ENCODE measurements around the gene PITPNC1. TPM values are rescaled to one million over a fixed set of nuclear protein-coding genes. Genes with fewer than 3 reads are reported as not detected.
A peak's percentile ranks its signal among the peaks of the same experiment; 100 is the strongest.
"Not testable (repeated sequence)": the region's sequence is repeated elsewhere in the genome, so short reads cannot be mapped to it uniquely, and the experiment has no call there.

The PITPNC1 gene
- total RNA-seq, 1 donor from 2014 or later = 12.4 TPM

DNA sequence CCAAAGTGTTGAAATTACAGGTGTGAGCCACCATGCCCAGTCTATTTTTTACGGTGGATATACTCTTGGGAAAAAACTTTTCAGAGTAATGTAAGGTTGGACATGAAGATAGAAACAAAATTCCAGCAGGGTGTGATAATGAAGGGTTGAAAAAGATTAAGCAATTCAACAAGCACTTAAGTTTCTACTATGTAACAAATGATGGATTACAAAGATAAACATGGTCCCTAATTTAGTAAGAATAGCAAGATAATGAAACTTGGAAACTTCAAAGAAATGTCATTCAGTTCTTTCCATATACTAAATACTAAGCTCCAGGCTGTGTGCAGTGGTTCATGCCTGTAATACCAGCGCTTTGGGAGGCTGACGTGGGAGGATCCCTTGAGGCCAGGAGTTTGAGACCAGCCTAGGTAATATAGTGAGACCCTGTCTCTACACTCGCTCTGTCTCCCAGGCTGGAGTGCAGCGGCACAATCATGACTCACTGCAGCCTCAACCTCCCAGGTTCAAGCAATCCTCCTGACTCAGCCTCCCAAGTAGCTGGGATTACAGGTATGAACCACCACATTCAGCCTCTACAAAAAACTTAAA lies 41.7 kb upstream of the PITPNC1 start:
- H3K9ac ChIP-seq (ENCODE audit: low read length) = no peak overlapping the region
- DNase-seq (ENCODE audit: low read depth) (peak; percentile 56), FAIRE-seq (no peak)
- no peak overlapping the region for H3K4me3 Mint-ChIP-seq (ENCODE audit: unreplicated experiment)
- H2AFZ ChIP-seq (ENCODE audit: low read depth, low read length) = no peak overlapping the region
- peaks cover 1% of the 10 kb centered on the region for H3K4me1 Mint-ChIP-seq (ENCODE audit: low read depth, unreplicated experiment)
- peaks cover 7% of the 10 kb centered on the region for H3K9me3 Mint-ChIP-seq (ENCODE audit: unreplicated experiment)
- no peaks in the 10 kb centered on the region for H3K9me3 ChIP-seq (ENCODE audit: insufficient read depth, low read depth, low read length)
- peaks cover 9% of the 10 kb centered on the region for H3K4me1 ChIP-seq (ENCODE audit: insufficient read depth, low read length)
- no peak overlapping the region for H3K27ac Mint-ChIP-seq (ENCODE audit: unreplicated experiment)
- no peak overlapping the region for H3K4me3 ChIP-seq (ENCODE audit: insufficient read depth, low read depth, low read length)
- no peak for TF ChIP-seq EZH2 (IDR thresholded peaks at IDR 0.05; ENCODE audit: insufficient read depth, low read length)
- TF ChIP-seq, protein P1, sequence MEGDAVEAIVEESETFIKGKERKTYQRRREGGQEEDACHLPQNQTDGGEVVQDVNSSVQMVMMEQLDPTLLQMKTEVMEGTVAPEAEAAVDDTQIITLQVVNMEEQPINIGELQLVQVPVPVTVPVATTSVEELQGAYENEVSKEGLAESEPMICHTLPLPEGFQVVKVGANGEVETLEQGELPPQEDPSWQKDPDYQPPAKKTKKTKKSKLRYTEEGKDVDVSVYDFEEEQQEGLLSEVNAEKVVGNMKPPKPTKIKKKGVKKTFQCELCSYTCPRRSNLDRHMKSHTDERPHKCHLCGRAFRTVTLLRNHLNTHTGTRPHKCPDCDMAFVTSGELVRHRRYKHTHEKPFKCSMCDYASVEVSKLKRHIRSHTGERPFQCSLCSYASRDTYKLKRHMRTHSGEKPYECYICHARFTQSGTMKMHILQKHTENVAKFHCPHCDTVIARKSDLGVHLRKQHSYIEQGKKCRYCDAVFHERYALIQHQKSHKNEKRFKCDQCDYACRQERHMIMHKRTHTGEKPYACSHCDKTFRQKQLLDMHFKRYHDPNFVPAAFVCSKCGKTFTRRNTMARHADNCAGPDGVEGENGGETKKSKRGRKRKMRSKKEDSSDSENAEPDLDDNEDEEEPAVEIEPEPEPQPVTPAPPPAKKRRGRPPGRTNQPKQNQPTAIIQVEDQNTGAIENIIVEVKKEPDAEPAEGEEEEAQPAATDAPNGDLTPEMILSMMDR (IDR thresholded peaks at IDR 0.05; ENCODE audit: insufficient read depth, low read depth, low read length) = no peak
- H3K4me2 ChIP-seq (ENCODE audit: low read length) = no peak overlapping the region
- H4K20me1 ChIP-seq (ENCODE audit: insufficient read depth, low read length) = no peaks in the 10 kb centered on the region
- no peaks in the 10 kb centered on the region for H3K27me3 Mint-ChIP-seq (ENCODE audit: low read depth, unreplicated experiment)
- H3K79me2 ChIP-seq (ENCODE audit: insufficient read depth, low read length) = no peaks in the 10 kb centered on the region
- peaks cover 3% of the 10 kb centered on the region for H3K36me3 ChIP-seq (ENCODE audit: insufficient read depth, low read length)
- no peaks in the 10 kb centered on the region for H3K27me3 ChIP-seq (ENCODE audit: insufficient read depth, low read length)
- peaks cover 8% of the 10 kb centered on the region for H3K36me3 Mint-ChIP-seq (ENCODE audit: low read depth, unreplicated experiment)
- H3K27ac ChIP-seq (ENCODE audit: low read depth, low read length) = no peak overlapping the region

DNA sequence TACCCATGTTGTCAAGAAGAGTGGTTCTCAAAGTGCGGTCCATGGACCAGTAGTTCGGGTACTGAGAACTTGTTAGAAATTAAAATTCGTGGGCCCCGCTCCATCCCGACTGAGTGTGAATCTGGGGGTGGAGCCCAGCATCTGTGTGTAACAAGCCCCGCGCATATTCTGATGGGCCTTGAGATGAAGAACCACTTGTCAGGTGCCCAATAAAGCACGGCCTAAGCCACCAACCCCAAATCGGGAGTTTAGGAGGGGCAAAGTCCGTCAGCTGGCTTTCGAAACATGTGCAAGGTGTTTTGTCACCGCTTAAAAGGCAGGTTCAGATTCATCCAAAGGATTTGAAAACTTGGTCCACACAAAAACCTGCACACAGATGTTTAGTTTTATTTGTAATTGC lies 40.2 kb upstream of the PITPNC1 start:
- Histone ChIP-seq H3K4me3 (ENCODE audit: insufficient read depth, low read depth, low read length) (no peak overlapping the region), H2AFZ (ENCODE audit: low read depth, low read length) (no peak overlapping the region), H3K27me3 (ENCODE audit: insufficient read depth, low read length) (no peaks in the 10 kb centered on the region), H3K4me1 (ENCODE audit: insufficient read depth, low read length) (peaks cover 9% of the 10 kb centered on the region), H3K79me2 (ENCODE audit: insufficient read depth, low read length) (no peaks in the 10 kb centered on the region), H3K4me2 (ENCODE audit: low read length) (no peak overlapping the region), H3K27ac (ENCODE audit: low read depth, low read length) (no peak overlapping the region), H3K9me3 (ENCODE audit: insufficient read depth, low read depth, low read length) (no peaks in the 10 kb centered on the region), H3K9ac (ENCODE audit: low read length) (no peak overlapping the region), H3K36me3 (ENCODE audit: insufficient read depth, low read length) (peaks cover 9% of the 10 kb centered on the region), H4K20me1 (ENCODE audit: insufficient read depth, low read length) (no peaks in the 10 kb centered on the region)
- DNase-seq (ENCODE audit: low read depth) (no peak), FAIRE-seq (no peak)
- Mint-ChIP-seq H3K9me3 (ENCODE audit: unreplicated experiment) (peaks cover 3% of the 10 kb centered on the region), H3K27ac (ENCODE audit: unreplicated experiment) (no peak overlapping the region), H3K4me3 (ENCODE audit: unreplicated experiment) (no peak overlapping the region), H3K27me3 (ENCODE audit: low read depth, unreplicated experiment) (no peaks in the 10 kb centered on the region), H3K4me1 (ENCODE audit: low read depth, unreplicated experiment) (peaks cover 1% of the 10 kb centered on the region), H3K36me3 (ENCODE audit: low read depth, unreplicated experiment) (peaks cover 7% of the 10 kb centered on the region)
- TF ChIP-seq EZH2 (IDR thresholded peaks at IDR 0.05; ENCODE audit: insufficient read depth, low read length) = no peak
- TF ChIP-seq, protein P1 (IDR thresholded peaks at IDR 0.05; ENCODE audit: insufficient read depth, low read depth, low read length) = no peak

DNA sequence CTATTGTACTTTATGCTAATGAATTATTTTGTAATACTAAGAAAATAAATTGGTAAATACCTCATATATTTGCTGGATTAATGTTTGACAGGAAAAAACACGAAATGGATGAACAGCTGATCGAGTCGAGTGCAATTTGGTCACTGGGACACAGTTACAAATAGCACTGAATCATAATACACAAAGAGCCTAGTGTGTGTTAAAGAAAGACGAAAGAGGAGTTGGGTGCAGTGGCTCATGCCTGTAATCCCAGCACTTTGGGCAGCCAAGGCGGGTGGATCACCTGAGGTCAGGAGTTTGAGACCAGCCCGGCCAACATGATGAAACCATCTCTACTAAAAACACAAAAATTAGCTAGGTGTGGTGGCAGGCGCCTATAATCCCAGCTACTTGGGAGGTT lies 38.7 kb upstream of the PITPNC1 start:
- not testable (repeated sequence) for DNase-seq (ENCODE audit: low read depth); H3K27me3 ChIP-seq (ENCODE audit: insufficient read depth, low read length); H3K27me3 Mint-ChIP-seq (ENCODE audit: low read depth, unreplicated experiment); FAIRE-seq; H3K4me3 ChIP-seq (ENCODE audit: insufficient read depth, low read depth, low read length); H3K4me1 ChIP-seq (ENCODE audit: insufficient read depth, low read length); H3K79me2 ChIP-seq (ENCODE audit: insufficient read depth, low read length); H3K27ac ChIP-seq (ENCODE audit: low read depth, low read length); H2AFZ ChIP-seq (ENCODE audit: low read depth, low read length); H3K9me3 ChIP-seq (ENCODE audit: insufficient read depth, low read depth, low read length); H3K27ac Mint-ChIP-seq (ENCODE audit: unreplicated experiment); H3K9ac ChIP-seq (ENCODE audit: low read length); H3K4me2 ChIP-seq (ENCODE audit: low read length); H3K36me3 Mint-ChIP-seq (ENCODE audit: low read depth, unreplicated experiment); H3K4me3 Mint-ChIP-seq (ENCODE audit: unreplicated experiment); H3K9me3 Mint-ChIP-seq (ENCODE audit: unreplicated experiment); H4K20me1 ChIP-seq (ENCODE audit: insufficient read depth, low read length); H3K4me1 Mint-ChIP-seq (ENCODE audit: low read depth, unreplicated experiment)
- H3K36me3 ChIP-seq (ENCODE audit: insufficient read depth, low read length) = peaks cover 15% of the 10 kb centered on the region
